Right hindlimb (tissue), 1 donor: ENCODE results near the gene CBFB.
A peak's percentile ranks its signal among the peaks of the same experiment; 100 is the strongest.
"Not testable (repeated sequence)": the region's sequence is repeated elsewhere in the genome, so short reads cannot be mapped to it uniquely, and the experiment has no call there.

Experiments used
- DNase-seq: peaks from one replicate; pipeline ENCODE4 v3.0.0-alpha.2; 2018

CBFB gene

GRCh38 chr16:67017421-67017750, 11.6 kb upstream of the CBFB start:
- DNase-seq, result no peak

- peak; percentile 81 for DNase-seq
Measured at GRCh38 chr16:67017810-67018488, 11.0 kb upstream of the CBFB start.

GRCh38 chr16:67019171-67019570, 9.8 kb upstream of the CBFB start:
- DNase-seq, result no peak

GRCh38 chr16:67021321-67021720, 7.6 kb upstream of the CBFB start:
- DNase-seq, result no peak

GRCh38 chr16:67022531-67023214, 6.3 kb upstream of the CBFB start:
- no peak for DNase-seq

GRCh38 chr16:67023689-67024088, 5.3 kb upstream of the CBFB start:
- no peak for DNase-seq

- no peak for DNase-seq
Measured at GRCh38 chr16:67024384-67025209, 4.4 kb upstream of the CBFB start.

GRCh38 chr16:67025210-67025550, 3.8 kb upstream of the CBFB start:
- DNase-seq, result no peak

GRCh38 chr16:67026570-67026969, 2.4 kb upstream of the CBFB start:
- DNase-seq, result no peak

GRCh38 chr16:67027046-67027445, 1.9 kb upstream of the CBFB start:
- DNase-seq, result no peak

GRCh38 chr16:67028167-67028695, 718 bp upstream of the CBFB start:
- DNase-seq, result no peak

- peak; percentile 73 for DNase-seq
Measured at GRCh38 chr16:67029254-67030096, 526 bp downstream of the CBFB start.

GRCh38 chr16:67030221-67030962, 1.4 kb downstream of the CBFB start:
- DNase-seq, result no peak

GRCh38 chr16:67034487-67034886, 5.5 kb downstream of the CBFB start:
- no peak for DNase-seq

GRCh38 chr16:67035364-67035763, 6.4 kb downstream of the CBFB start:
- no peak for DNase-seq

- no peak for DNase-seq
Measured at GRCh38 chr16:67036323-67036741, 7.4 kb downstream of the CBFB start.

GRCh38 chr16:67039260-67040020, 10.5 kb downstream of the CBFB start:
- DNase-seq, result no peak

GRCh38 chr16:67040166-67040565, 11.2 kb downstream of the CBFB start:
- DNase-seq, result no peak

- DNase-seq, result no peak
Measured at GRCh38 chr16:67040906-67041305, 12.0 kb downstream of the CBFB start.

- not testable (repeated sequence) for DNase-seq
Measured at GRCh38 chr16:67041520-67041919, 12.6 kb downstream of the CBFB start.

- DNase-seq, result no peak
Measured at GRCh38 chr16:67043420-67043819, 14.5 kb downstream of the CBFB start.
